ENCODE measurements around the gene PTGER4.

Gene PTGER4

DNA sequence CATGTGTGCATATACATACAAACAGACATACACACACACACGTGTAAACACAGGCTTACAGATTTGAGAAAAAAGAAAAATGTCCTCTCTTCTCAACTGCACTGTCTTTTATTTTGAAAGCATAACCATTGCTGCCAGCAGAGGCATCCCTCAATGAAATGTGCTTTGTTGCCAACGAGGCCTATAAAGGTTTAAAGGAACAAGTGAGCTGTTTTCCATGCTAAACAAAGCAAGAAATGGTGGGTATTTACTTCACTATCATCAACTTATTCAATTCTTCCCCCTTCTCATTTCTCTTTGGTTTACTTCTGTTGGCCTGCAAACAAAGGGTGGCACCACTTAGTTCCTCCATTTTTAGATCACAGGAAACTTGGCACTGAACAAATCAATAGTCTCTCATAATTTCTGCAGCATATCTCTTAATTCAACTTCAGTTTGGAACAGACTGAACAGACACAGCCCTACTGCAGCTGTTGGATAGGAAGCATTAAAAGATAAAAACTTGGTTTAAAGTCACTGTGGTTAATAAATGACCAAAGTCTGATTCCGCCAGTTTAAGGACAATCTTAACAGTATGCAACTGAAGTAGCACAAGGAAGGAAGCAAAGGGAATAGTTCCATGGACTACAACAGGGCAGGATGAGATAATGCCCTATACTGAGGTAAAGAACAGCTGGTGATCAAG lies 54.3 kb downstream of the PTGER4 start:
- TF ChIP-seq, protein P1, sequence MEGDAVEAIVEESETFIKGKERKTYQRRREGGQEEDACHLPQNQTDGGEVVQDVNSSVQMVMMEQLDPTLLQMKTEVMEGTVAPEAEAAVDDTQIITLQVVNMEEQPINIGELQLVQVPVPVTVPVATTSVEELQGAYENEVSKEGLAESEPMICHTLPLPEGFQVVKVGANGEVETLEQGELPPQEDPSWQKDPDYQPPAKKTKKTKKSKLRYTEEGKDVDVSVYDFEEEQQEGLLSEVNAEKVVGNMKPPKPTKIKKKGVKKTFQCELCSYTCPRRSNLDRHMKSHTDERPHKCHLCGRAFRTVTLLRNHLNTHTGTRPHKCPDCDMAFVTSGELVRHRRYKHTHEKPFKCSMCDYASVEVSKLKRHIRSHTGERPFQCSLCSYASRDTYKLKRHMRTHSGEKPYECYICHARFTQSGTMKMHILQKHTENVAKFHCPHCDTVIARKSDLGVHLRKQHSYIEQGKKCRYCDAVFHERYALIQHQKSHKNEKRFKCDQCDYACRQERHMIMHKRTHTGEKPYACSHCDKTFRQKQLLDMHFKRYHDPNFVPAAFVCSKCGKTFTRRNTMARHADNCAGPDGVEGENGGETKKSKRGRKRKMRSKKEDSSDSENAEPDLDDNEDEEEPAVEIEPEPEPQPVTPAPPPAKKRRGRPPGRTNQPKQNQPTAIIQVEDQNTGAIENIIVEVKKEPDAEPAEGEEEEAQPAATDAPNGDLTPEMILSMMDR (IDR thresholded peaks at IDR 0.05; ENCODE audit: low read depth, low read length) = no peak
- H3K4me3 ChIP-seq (ENCODE audit: low read depth, low read length) = no peak overlapping the region
- DNase-seq (ENCODE audit: low read depth, low spot score) = no peak
- in situ Hi-C loops (cut with HindIII; ENCODE audit: low sequenced_read_pairs) = no loop called here

DNA sequence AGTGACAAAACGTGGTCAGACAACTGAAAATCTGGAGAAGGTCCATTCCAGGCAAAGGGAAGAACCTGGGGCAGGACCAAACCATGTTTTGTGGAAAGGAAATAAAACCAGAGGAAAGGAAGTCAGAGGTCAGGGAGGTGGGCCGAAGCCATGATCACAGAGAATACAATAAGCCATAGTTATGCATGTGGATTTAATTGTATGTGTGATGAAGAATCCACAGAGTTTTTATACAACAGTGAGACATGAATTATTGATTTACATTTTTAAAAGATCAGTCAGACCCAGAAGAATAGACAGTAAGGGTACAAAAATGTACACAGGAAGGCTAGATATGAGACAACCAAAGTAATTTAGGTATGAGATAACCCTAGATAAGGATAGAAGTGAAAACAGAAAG lies 55.3 kb downstream of the PTGER4 start:
- in situ Hi-C loops (cut with HindIII; ENCODE audit: low sequenced_read_pairs) = no loop called here
- no peak overlapping the region for H3K4me3 ChIP-seq (ENCODE audit: low read depth, low read length)
- TF ChIP-seq, protein P1 (IDR thresholded peaks at IDR 0.05; ENCODE audit: low read depth, low read length) = no peak
- no peak for DNase-seq (ENCODE audit: low read depth, low spot score)

DNA sequence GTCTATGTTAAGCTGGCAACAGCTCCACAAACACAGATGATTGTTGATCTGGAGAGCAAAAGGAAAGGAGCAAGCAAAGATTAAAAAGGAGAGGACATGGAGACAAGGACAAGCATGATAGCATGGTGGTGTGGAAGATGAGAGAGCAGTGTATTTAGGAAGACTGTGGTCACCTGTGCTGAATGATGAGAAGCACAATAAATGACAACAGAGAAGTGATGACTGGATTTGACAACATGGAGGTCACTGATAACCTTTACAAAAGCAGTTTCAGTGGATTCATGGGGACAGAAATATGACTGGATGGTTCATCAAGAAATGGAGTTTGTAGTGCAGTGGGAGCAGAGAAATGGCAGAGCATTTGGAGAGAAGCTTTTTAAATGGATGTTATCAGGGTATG lies 55.9 kb downstream of the PTGER4 start:
- in situ Hi-C loops (cut with HindIII; ENCODE audit: low sequenced_read_pairs) = no loop called here
- no peak for DNase-seq (ENCODE audit: low read depth, low spot score)
- TF ChIP-seq, protein P1 (IDR thresholded peaks at IDR 0.05; ENCODE audit: low read depth, low read length) = no peak
- no peak overlapping the region for H3K4me3 ChIP-seq (ENCODE audit: low read depth, low read length)

DNA sequence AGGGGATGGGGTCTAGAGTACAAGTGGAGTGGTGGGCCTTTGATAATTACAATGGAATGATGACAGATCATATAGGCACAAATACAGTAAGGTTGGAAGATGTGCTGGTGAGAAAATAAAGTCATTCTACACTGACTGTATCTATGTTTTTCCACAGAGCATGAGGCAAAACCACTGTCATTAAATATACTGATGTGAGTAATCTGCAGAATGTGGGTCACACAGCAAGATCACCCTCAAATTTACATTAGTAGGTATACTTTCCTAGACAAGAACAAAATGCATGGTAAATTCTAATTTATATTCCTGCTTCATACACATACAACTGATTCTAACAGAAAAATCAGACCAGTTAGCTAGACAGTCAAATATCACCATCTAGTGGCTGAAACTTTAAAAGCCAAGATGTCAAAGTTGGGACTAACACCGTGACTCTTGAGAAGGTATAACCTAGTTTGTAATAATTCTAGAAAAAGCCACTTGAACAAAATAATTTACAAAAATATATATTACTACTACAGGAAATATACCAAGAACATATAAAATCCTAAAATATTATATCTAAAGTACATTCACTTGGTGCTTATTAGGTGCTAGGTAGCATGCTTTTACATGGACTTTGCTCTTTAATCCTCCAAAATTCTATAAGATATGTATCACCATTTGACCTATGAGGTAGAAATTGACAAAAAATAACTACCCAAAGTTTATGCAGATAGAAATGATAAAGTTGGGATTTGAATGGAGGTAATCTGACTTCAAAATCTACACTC lies 56.6 kb downstream of the PTGER4 start:
- TF ChIP-seq, protein P1 (IDR thresholded peaks at IDR 0.05; ENCODE audit: low read depth, low read length) = peak; percentile 68
- peak; percentile 72 for DNase-seq (ENCODE audit: low read depth, low spot score)
- H3K4me3 ChIP-seq (ENCODE audit: low read depth, low read length) = no peak overlapping the region
- in situ Hi-C loops (cut with HindIII; ENCODE audit: low sequenced_read_pairs) = no loop called here

DNA sequence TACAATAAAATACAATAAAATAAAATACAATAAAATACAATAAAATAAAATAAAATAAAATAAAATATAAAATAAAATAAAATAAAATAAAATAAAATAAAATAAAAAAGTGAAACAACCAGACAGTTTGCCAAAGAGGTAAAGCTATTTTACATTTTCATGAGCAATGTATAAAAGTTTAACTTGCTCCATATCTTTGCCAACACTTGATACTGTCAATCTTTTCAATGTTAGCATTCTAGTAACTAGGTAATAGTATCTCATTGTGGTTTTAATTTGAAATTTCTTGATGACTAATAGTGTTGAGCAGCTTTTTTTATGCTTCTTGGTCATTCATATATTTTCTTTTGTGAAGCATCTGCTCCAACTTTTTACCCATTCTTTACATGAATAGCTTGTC lies 58.8 kb downstream of the PTGER4 start:
- TF ChIP-seq, protein P1 (IDR thresholded peaks at IDR 0.05; ENCODE audit: low read depth, low read length) = no peak
- no peak for DNase-seq (ENCODE audit: low read depth, low spot score)
- no peak overlapping the region for H3K4me3 ChIP-seq (ENCODE audit: low read depth, low read length)
- in situ Hi-C loops (cut with HindIII; ENCODE audit: low sequenced_read_pairs) = no loop called here

Measured in astrocyte of the spinal cord (primary cell).